OCI-LY7 (cell line): ENCODE data around the gene RIC8B.

Source experiments
- EZH2phosphoT487 ChIP-seq: fragments of 200-600 bp; sonication (generic); IDR thresholded peaks from 2 replicates; pipeline ENCODE4 v1.6.1; 2018; ENCODE audit warnings: low read depth, borderline replicate concordance, mild to moderate bottlenecking, mixed run types, antibody characterized with exemption, low read length, moderate library complexity, mixed read lengths
- TF ChIP-seq, protein P1 (sequence below): fragments of 200-600 bp; sonication (generic); conservative IDR thresholded peaks from 2 replicates; pipeline ENCODE4 v1.5.1; 2014; ENCODE audit warnings: mild to moderate bottlenecking, antibody characterized with exemption, low read length, moderate library complexity, mixed read lengths

DNA sequence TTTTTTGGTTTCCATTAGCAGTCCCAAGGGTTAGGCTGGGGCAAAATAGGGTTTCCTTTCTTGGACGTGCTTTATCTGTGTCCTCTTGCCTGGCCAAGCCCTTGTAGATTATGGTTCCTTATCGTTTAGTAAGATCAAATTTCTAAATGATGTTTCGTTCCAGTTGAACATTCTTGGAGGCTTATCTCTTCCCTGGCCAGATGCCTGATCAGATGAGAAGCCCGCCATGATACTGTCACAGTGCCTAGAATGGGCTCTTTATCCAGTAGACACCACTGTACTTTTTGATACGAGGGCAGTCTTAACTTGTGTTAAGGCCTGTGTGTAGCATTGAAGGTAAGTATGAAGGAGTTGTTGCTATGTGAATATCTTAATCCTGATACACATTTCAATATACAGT is 105.1 kb downstream of the RIC8B start:
- TF ChIP-seq, protein P1, sequence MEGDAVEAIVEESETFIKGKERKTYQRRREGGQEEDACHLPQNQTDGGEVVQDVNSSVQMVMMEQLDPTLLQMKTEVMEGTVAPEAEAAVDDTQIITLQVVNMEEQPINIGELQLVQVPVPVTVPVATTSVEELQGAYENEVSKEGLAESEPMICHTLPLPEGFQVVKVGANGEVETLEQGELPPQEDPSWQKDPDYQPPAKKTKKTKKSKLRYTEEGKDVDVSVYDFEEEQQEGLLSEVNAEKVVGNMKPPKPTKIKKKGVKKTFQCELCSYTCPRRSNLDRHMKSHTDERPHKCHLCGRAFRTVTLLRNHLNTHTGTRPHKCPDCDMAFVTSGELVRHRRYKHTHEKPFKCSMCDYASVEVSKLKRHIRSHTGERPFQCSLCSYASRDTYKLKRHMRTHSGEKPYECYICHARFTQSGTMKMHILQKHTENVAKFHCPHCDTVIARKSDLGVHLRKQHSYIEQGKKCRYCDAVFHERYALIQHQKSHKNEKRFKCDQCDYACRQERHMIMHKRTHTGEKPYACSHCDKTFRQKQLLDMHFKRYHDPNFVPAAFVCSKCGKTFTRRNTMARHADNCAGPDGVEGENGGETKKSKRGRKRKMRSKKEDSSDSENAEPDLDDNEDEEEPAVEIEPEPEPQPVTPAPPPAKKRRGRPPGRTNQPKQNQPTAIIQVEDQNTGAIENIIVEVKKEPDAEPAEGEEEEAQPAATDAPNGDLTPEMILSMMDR = no peak
- no peak for TF ChIP-seq EZH2phosphoT487
